ENCODE results near the gene B3GALT5. TPM values are rescaled to one million over a fixed set of nuclear protein-coding genes. Genes with fewer than 3 reads are reported as not detected.

Gene B3GALT5
- total RNA-seq, 2 donors from 2014 or later = 0.02 TPM

Other genes starting within 250 kb of the B3GALT5 start
- not detected for gene LCA5L, start 167.2 kb upstream of the B3GALT5 start, total RNA-seq
- gene SH3BGR, start 161.0 kb upstream of the B3GALT5 start, total RNA-seq = 1 to 10 TPM; 3.1 to 3.2 TPM
- not detected for gene IGSF5, start 132.2 kb downstream of the B3GALT5 start, total RNA-seq